Heart left ventricle (tissue), 16 donors: Measurements from ENCODE around the gene ZNRF2. TPM values are rescaled to one million over a fixed set of nuclear protein-coding genes. Genes with fewer than 3 reads are reported as not detected.
"Not testable (repeated sequence)": the region's sequence is repeated elsewhere in the genome, so short reads cannot be mapped to it uniquely, and the experiment has no call there.

Source experiments
- ATAC-seq, 4 donors: fragments of 200-7000 bp; cut with Tn5 transposase; one replicate each; pipeline ENCODE4 v1.9.1; 2020 to 2022; ENCODE audit warnings: moderate library complexity in 4 of 4, mild to moderate bottlenecking in 3 of 4, moderate number of reproducible peaks in 1 of 4
- DNase-seq, 5 donors: peaks; one replicate each; pipeline ENCODE4 v3.0.0-alpha.2; 2020
- H3K27ac ChIP-seq, 12 donors: fragments of 200-600 bp; sonication (generic) in 4 of 12; one replicate each; pipeline versions ENCODE4 v1.5.0 to v1.8.0; 2016 to 2022; ENCODE audit warnings: mild to moderate bottlenecking in 2 of 12
- H3K27me3 ChIP-seq, 9 donors: fragments of 200-600 bp; sonication (generic) in 2 of 9; one replicate each; pipeline versions ENCODE4 v1.5.1 to v1.8.0; 2016 to 2022; ENCODE audit warnings: mild to moderate bottlenecking in 3 of 9
- H3K36me3 ChIP-seq, 9 donors: fragments of 200-600 bp; sonication (generic) in 2 of 9; one replicate each; pipeline versions ENCODE4 v1.5.0 to v1.8.0; 2018 to 2022; ENCODE audit warnings: mild to moderate bottlenecking in 2 of 9
- H3K4me1 ChIP-seq, 12 donors: fragments of 200-600 bp; sonication (generic) in 4 of 12; one replicate each; pipeline versions ENCODE4 v1.5.0 to v1.8.0; 2016 to 2022; ENCODE audit warnings: mild to moderate bottlenecking in 3 of 12
- H3K4me3 ChIP-seq, 12 donors: fragments of 200-600 bp; sonication (generic) in 4 of 12; one replicate each; pipeline versions ENCODE4 v1.5.0 to v1.8.0; 2017 to 2022; ENCODE audit warnings: mild to moderate bottlenecking in 9 of 12, moderate library complexity in 4 of 12
- H3K9me3 ChIP-seq, 12 donors: fragments of 200-600 bp; sonication (generic) in 4 of 12; one replicate each; pipeline versions ENCODE4 v1.5.0 to v1.8.0; 2016 to 2022; ENCODE audit warnings: mild to moderate bottlenecking in 1 of 12
- POLR2A ChIP-seq, 2 donors: fragments of 450-650 bp; IDR thresholded peaks; one replicate each; pipeline ENCODE4 v1.6.1; 2017; ENCODE audit warnings: antibody characterized with exemption in 2 of 2, mild to moderate bottlenecking in 2 of 2, moderate library complexity in 2 of 2
- WGBS, 4 donors: extraction: QIAGEN DNeasy Blood & Tissue Kit in 2 of 4; methylation state at CpG; one replicate each; pipeline versions ENCODE4 v1.1.5 to v1.1.7; 2013 to 2018; 5-methylcytosine and 5-hydroxymethylcytosine counted together
- intact Hi-C, 10 donors: fragments of 100-400 bp; cut with DNase I; formaldehyde crosslinking; loops; one replicate each; pipeline versions ENCODE4 v1.11.1 to v1.14.2; 2022
- polyA plus RNA-seq, 2 donors: library from polyadenylated mRNA; stranded (reverse); fragments of 200-250 nt; gene quantifications; one replicate each; pipeline ENCODE4 v1.2.3, GENCODE V29; 2013
- total RNA-seq, 9 donors: library from RNA; depleted of rRNA in 2 of 9; stranded (reverse); fragments of >200 nt in 2 of 9; fragmentation: NEBNext Ultra II Directional in 3 of 9; extraction: Animal tissue kit (Norgen Biotek cat#: 25700) in 3 of 9; gene quantifications; one replicate each; pipeline versions ENCODE4 v1.1.0 to v1.2.4, GENCODE V29; 2016 to 2023
- TF ChIP-seq, protein P1 (sequence below), 12 donors: fragments of 200-600 bp; sonication (generic) in 4 of 12; IDR thresholded peaks; one replicate each; pipeline versions ENCODE4 v1.5.0 to v1.8.0; 2018 to 2022; ENCODE audit warnings: antibody characterized with exemption in 12 of 12, mild to moderate bottlenecking in 5 of 12
- donor health status: ischemic (EF 13 %, LVEDD 7.1; RV severe dilation, severe dysfunction).
- donor health status: healthy with polysubstance abuse.
- donor health status: DM: no; HTN: yes; CAD: no.
- donor health status: DM: no; HTN: no; CAD: no.
- donor health status: ischemic (EF 25% LVEDD 6.9; RV normal size, moderate dysfunction).
- donor health status: ischemic (EF 25% LVEDD 5.7; RV mildly dilated, moderate dysfunction).
- donor health status: healthy.
- donor health status: DM: yes; HTN: yes; CAD: no.
- donor health status: ischemic (EF 35%, LVEDD 5.7; RV mildly dilated, moderate dysfunction).
- donor health status: nonischemic (EF 11% LVEDD 7.7; RV severe dilation, severe dysfunction).
- donor health status: DM: yes; HTN: yes; CAD: no.
- donor health status: PGD.
- donor health status: ischemic (EF 29% LVEDD 5.4; RV normal size, mild dysfunction).
- donor health status: nonischemic (EF 23%, LVEDD 6.1; RV moderate dilation, normal function).

The ZNRF2 gene
- total and polyA plus RNA-seq, 11 donors = 2.7 to 15.2 (median 10.4) TPM

DNA sequence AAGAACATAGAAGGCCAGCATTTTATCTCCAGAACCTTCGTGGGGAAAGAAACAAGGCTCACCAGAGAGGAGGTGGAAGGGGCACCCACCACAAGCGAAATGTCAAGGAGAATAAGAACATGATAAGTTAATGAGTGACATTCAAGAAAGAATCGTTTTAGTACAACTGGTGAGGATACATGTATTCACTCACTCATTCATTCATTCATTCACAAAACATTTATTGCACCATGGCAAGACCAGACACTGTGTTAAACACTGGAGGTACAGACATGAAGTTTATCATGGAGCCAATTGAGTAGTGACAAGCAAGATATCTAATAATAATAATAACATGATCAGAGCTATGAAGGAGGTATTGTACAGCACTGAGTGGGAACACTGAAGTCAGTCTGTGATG, 1.7 kb upstream of the ZNRF2 start:
- intact Hi-C loops = loop anchor here in 3 of 10 donors (5.0 to 10.0 kb wide), 4 partner anchors 115 to 258 kb away; partner anchors contain the start of genes FKBP14 (in 1 of the 3), NOD1 (in 1 of the 3) and PLEKHA8 (in 1 of the 3)
- no peak for DNase-seq
- Histone ChIP-seq H3K27me3 (no peaks in the 10 kb centered on the region), H3K36me3 (no peaks in the 10 kb centered on the region), H3K9me3 (peaks cover 0 to 8% (median 0%) of the 10 kb centered on the region in 12 donors), H3K27ac (no peak overlapping the region), H3K4me1 (peaks cover 0 to 38% (median 13%) of the 10 kb centered on the region in 12 donors), H3K4me3 (no peak overlapping the region)
- no peak for TF ChIP-seq POLR2A (IDR thresholded peaks at IDR 0.05)
- TF ChIP-seq, protein P1, sequence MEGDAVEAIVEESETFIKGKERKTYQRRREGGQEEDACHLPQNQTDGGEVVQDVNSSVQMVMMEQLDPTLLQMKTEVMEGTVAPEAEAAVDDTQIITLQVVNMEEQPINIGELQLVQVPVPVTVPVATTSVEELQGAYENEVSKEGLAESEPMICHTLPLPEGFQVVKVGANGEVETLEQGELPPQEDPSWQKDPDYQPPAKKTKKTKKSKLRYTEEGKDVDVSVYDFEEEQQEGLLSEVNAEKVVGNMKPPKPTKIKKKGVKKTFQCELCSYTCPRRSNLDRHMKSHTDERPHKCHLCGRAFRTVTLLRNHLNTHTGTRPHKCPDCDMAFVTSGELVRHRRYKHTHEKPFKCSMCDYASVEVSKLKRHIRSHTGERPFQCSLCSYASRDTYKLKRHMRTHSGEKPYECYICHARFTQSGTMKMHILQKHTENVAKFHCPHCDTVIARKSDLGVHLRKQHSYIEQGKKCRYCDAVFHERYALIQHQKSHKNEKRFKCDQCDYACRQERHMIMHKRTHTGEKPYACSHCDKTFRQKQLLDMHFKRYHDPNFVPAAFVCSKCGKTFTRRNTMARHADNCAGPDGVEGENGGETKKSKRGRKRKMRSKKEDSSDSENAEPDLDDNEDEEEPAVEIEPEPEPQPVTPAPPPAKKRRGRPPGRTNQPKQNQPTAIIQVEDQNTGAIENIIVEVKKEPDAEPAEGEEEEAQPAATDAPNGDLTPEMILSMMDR (IDR thresholded peaks at IDR 0.05) = no peak
- ATAC-seq = no peak
- 76 to 88% (median 82%) methylated on average over 3 of the region's 3 CpGs for WGBS, 4 donors

DNA sequence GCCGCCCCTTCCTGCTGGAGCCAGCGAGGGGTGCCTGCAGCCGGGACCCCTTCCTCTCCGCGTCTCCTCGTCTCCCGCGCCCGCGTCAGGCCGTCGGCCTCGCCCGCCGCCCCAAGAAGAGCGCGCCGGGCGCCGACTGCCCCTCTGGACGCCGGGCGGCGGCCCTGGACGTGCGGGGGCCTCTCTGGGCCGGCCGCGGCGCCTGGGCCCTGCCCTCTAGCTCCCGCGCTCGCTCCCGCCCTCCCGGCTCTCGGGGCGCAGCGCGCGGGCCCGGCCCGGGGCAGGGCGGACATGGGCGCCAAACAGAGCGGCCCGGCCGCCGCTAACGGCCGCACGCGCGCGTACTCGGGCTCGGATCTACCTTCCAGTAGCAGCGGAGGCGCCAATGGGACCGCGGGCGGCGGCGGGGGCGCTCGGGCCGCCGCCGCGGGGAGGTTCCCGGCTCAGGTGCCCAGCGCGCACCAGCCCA, 704 bp downstream of the ZNRF2 start:
- Histone ChIP-seq H3K36me3 (no peaks in the 10 kb centered on the region), H3K27ac (peak overlapping the region; percentile 95 to 99 (median 98)), H3K4me3 (peak overlapping the region; percentile 54 to 98 (median 85)), H3K4me1 (peaks cover 0 to 44% (median 28%) of the 10 kb centered on the region in 12 donors), H3K27me3 (no peaks in the 10 kb centered on the region), H3K9me3 (peaks cover 0 to 8% (median 0%) of the 10 kb centered on the region in 12 donors)
- ATAC-seq (peak in 2 of 4 donors; percentile 29 to 35), DNase-seq (peak in 4 of 5 donors; percentile 33 to 70 (median 36))
- intact Hi-C loops = loop anchor here in 2 of 10 donors (2.0 to 10.0 kb wide), 3 partner anchors 126 to 260 kb away; partner anchors contain the start of genes FKBP14 (in 1 of the 2), NOD1 (in 1 of the 2) and PLEKHA8 (in 1 of the 2)
- TF ChIP-seq POLR2A (IDR thresholded peaks at IDR 0.05) = no peak
- TF ChIP-seq, protein P1 (IDR thresholded peaks at IDR 0.05) = no peak
- 0 to 1% (median 1%) methylated on average over 59 to 72 of the region's 72 CpGs; no CpG with 5 or more reads in 1 of the 4 donors for WGBS, 4 donors

DNA sequence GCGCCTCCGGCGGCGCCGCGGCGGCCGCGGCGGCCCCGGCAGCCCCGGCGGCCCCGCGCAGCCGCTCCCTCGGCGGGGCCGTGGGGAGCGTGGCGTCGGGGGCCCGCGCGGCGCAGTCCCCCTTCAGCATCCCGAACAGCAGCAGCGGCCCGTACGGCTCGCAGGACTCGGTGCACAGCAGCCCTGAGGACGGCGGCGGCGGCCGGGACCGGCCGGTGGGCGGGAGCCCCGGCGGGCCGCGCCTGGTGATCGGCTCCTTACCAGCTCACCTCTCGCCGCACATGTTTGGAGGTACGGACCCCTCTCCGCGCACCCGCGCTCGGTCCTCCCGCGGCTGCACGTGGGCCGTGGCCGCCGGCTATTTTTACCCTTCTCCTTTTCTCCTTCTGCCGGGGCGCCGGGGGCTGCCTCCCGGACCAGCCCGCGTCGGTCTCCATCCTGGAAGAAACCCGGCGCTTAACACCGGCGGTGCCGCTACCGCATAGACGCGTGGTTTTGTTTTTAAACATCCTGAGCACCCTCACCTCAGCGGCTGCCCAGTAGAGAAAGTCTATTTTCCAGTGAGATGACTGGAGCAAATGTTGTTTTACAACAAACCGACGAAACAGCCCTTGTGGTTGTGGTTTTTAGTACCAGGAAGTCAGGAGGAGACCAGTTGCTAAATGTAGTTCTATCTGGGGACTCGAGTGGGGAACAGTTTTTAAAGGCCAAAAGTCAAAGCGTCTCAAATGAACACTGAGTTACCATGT, 1.3 kb downstream of the ZNRF2 start:
- Histone ChIP-seq H3K4me1 (peaks cover 0 to 50% (median 32%) of the 10 kb centered on the region in 12 donors), H3K4me3 (peak overlapping the region; percentile 54 to 98 (median 85)), H3K9me3 (peaks cover 0 to 8% (median 0%) of the 10 kb centered on the region in 12 donors), H3K27ac (peak overlapping the region; percentile 29 to 99 (median 98)), H3K36me3 (no peaks in the 10 kb centered on the region), H3K27me3 (no peaks in the 10 kb centered on the region)
- 0 to 1% (median 1%) methylated on average over 38 to 79 of the region's 79 CpGs for WGBS, 4 donors
- intact Hi-C loops = loop anchor here in 2 of 10 donors (2.0 to 10.0 kb wide), 3 partner anchors 125 to 261 kb away; partner anchors contain the start of genes FKBP14 (in 1 of the 2), NOD1 (in 1 of the 2) and PLEKHA8 (in 1 of the 2)
- peak; percentile 12 to 75 (median 35) for DNase-seq
- no peak for TF ChIP-seq POLR2A (IDR thresholded peaks at IDR 0.05)
- TF ChIP-seq, protein P1 (IDR thresholded peaks at IDR 0.05) = no peak
- ATAC-seq = no peak

DNA sequence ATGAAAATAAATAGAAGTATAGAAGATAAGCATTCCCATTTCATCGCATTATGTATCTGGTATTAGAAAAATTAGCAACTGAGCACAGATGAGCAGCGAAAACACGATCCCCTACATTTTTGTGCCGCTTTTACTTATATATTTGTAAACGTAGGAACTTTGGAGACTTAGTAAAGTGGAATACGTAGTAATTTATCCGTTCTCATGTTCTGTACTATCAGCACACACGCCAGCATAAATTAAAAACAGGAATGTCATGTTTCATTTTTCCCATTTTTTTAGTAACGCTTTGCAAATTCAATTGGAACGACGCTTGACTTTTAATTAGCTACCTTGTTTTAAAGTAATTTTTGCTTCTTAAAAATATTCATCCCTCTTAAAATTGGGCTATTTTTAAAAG, 2.4 kb downstream of the ZNRF2 start:
- Histone ChIP-seq H3K27me3 (no peaks in the 10 kb centered on the region), H3K27ac (peak overlapping the region in 2 of 12 donors; percentile 97 to 99), H3K4me1 (peaks cover 0 to 57% (median 36%) of the 10 kb centered on the region in 12 donors), H3K4me3 (peak overlapping the region in 9 of 12 donors; percentile 70 to 98 (median 85)), H3K9me3 (peaks cover 0 to 8% (median 0%) of the 10 kb centered on the region in 12 donors), H3K36me3 (no peaks in the 10 kb centered on the region)
- no peak for ATAC-seq
- intact Hi-C loops = loop anchor here in 2 of 10 donors (10.0 kb wide), 2 partner anchors 188 to 262 kb away; partner anchors contain the start of genes FKBP14 (in 1 of the 2), NOD1 (in 1 of the 2) and PLEKHA8 (in 1 of the 2)
- 68 to 89% (median 88%) methylated on average over 11 of the region's 11 CpGs for WGBS, 4 donors
- no peak for TF ChIP-seq POLR2A (IDR thresholded peaks at IDR 0.05)
- TF ChIP-seq, protein P1 (IDR thresholded peaks at IDR 0.05) = no peak
- DNase-seq = no peak

DNA sequence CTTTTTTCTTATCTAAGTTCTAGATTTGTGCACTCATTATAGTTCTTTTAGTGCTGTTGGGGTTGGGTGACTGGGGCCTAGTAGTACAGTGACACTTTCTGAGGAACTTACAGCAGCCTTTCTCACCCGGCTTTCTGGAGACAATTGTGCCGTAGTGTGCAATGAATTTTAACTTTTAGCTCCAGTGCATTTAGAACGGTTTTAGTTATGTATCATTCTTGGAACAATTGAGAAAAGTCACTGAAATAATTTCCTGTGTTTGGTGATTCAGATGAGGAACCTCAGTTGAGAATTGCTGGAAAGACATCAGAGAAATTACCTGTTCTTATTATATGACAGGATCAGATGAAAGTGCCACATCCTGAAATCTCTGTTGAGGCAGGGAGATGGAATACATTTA, 3.2 kb downstream of the ZNRF2 start:
- not testable (repeated sequence) for H3K36me3 ChIP-seq, ATAC-seq, H3K9me3 ChIP-seq, DNase-seq, H3K27ac ChIP-seq, H3K27me3 ChIP-seq
- WGBS, 4 donors = 46 to 83% (median 68%) methylated on average over 3 of the region's 3 CpGs
- Histone ChIP-seq H3K4me1 (peaks cover 0 to 57% (median 36%) of the 10 kb centered on the region in 12 donors), H3K4me3 (peak overlapping the region in 5 of 12 donors; percentile 4 to 91 (median 9))
- intact Hi-C loops = loop anchor here in 2 of 10 donors (10.0 kb wide), 2 partner anchors 187 to 263 kb away; partner anchors contain the start of genes FKBP14 (in 1 of the 2), NOD1 (in 1 of the 2) and PLEKHA8 (in 1 of the 2)

DNA sequence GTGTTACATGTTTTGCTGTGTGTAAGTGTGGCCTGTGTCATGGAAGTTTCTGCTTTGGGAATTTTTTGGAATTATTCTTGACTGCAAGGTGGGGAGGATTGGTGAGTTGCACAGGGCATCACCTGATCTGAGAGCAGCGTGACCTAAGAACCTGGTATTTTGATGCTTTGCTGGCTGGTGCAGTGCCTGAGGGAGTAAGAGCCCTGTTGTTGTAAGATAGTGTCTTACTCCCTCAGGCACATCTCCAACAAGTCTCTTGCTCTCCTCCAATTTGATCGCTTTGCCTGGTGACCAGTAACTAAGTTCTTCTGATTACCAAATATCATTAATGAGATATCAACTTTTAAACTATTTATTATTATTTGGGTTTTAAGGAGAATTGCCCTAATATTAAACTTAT, 5.2 kb downstream of the ZNRF2 start:
- not testable (repeated sequence) for H3K27me3 ChIP-seq, ATAC-seq, DNase-seq, H3K4me3 ChIP-seq, H3K36me3 ChIP-seq, H3K9me3 ChIP-seq, H3K27ac ChIP-seq
- WGBS, 4 donors = 77 to 90% (median 87%) methylated on average over 2 of the region's 2 CpGs
- peaks cover 0 to 61% (median 33%) of the 10 kb centered on the region in 12 donors for H3K4me1 ChIP-seq
- intact Hi-C loops = loop anchor here in 2 of 10 donors (10.0 kb wide), 2 partner anchors 185 to 265 kb away; partner anchors contain the start of genes FKBP14 (in 1 of the 2), NOD1 (in 1 of the 2) and PLEKHA8 (in 1 of the 2)
